ENCODE results near the gene PLCB4.

Gene PLCB4

GRCh38 chr20:9523636-9524035 is 454.7 kb downstream of the PLCB4 start:
- DNase-seq (ENCODE audit: low read depth) = no peak
